ENCODE results near the gene SYTL2. TPM values are rescaled to one million over a fixed set of nuclear protein-coding genes. Genes with fewer than 3 reads are reported as not detected.

Gene SYTL2
- total and polyA plus RNA-seq, 2 experiments from 2014 or later: 3.4 to 7.2 TPM

- H3K27me3 ChIP-seq (ENCODE audit: insufficient read depth): no peaks in the 10 kb centered on the region
- TF ChIP-seq ZNF114 (CRISPR knock-in tag; IDR thresholded peaks at IDR 0.05): no peak
- TF ChIP-seq STAT1 (IDR thresholded peaks at IDR 0.05; ENCODE audit: unreplicated experiment): no peak
- TF ChIP-seq POLR2AphosphoS5 (IDR thresholded peaks at IDR 0.05; ENCODE audit: low read depth): no peak
- TF ChIP-seq ZNF331 (CRISPR knock-in tag; IDR thresholded peaks at IDR 0.05; ENCODE audit: low read depth): no peak
- no peak for TF ChIP-seq JUNB (IDR thresholded peaks at IDR 0.05; ENCODE audit: unreplicated experiment)
- no peak for TF ChIP-seq NANOG (IDR thresholded peaks at IDR 0.05; ENCODE audit: borderline replicate concordance)
- no peak for TF ChIP-seq CTCF (conservative IDR thresholded peaks at IDR 0.05; ENCODE audit: low read depth in 2 of 2)
- no peak for TF ChIP-seq ETS1 (IDR thresholded peaks at IDR 0.05)
- TF ChIP-seq REST (IDR thresholded peaks at IDR 0.05; ENCODE audit: unreplicated experiment): no peak
- TF ChIP-seq ZNF462 (CRISPR knock-in tag; IDR thresholded peaks at IDR 0.05): no peak
- TF ChIP-seq CREB1 (CRISPR knock-in tag; IDR thresholded peaks at IDR 0.05; ENCODE audit: low read depth): no peak
- TF ChIP-seq EZH2 (IDR thresholded peaks at IDR 0.05; ENCODE audit: low read depth, unreplicated experiment): no peak
- TF ChIP-seq EZH2phosphoT487 (IDR thresholded peaks at IDR 0.05; ENCODE audit: unreplicated experiment): no peak
- ATAC-seq (no peak), DNase-seq (ENCODE audit: low spot score) (no peak)
- no peaks in the 10 kb centered on the region for H3K36me3 Mint-ChIP-seq (ENCODE audit: low read depth)
- H3K4me1 ChIP-seq (ENCODE audit: insufficient read depth): no peaks in the 10 kb centered on the region
- H3K9me3 Mint-ChIP-seq: no peaks in the 10 kb centered on the region
- H3K9me2 ChIP-seq (ENCODE audit: insufficient read depth): no peaks in the 10 kb centered on the region
- no peak overlapping the region for H3K4me3 Mint-ChIP-seq
- H3F3A ChIP-seq (replicated peaks; ENCODE audit: low read depth): no peaks in the 10 kb centered on the region
- H3K4me2 ChIP-seq: no peak overlapping the region
- no peaks in the 10 kb centered on the region for H3K27me3 Mint-ChIP-seq (ENCODE audit: insufficient read depth, low read depth, poor library complexity)
- H3K27ac ChIP-seq (ENCODE audit: low read depth): no peak overlapping the region
- H3K4me1 Mint-ChIP-seq: no peaks in the 10 kb centered on the region
- no peak overlapping the region for H2AFZ ChIP-seq
- H4K20me1 ChIP-seq (replicated peaks; ENCODE audit: insufficient read depth): no peaks in the 10 kb centered on the region
- H3K27ac Mint-ChIP-seq: no peak overlapping the region
- no peaks in the 10 kb centered on the region for H3K36me3 ChIP-seq (ENCODE audit: insufficient read depth)
- no peaks in the 10 kb centered on the region for H3K79me2 ChIP-seq (replicated peaks; ENCODE audit: insufficient read depth)
- H3K4me3 ChIP-seq: no peak overlapping the region
These were observed 11.9 kb upstream of the SYTL2 start for GRCh38 chr11:85822814-85823213.

Data from GM23338 (cell line).